Tibial nerve (tissue), 4 donors: ENCODE results near the gene TAPT1.

Experiments
- EP300 ChIP-seq, 2 donors: sonication (generic); formaldehyde crosslinking; IDR thresholded peaks; one replicate each; pipeline ENCODE4 v1.6.1; 2017; ENCODE audit warnings: antibody characterized with exemption in 2 of 2, mild to moderate bottlenecking in 1 of 2
- TF ChIP-seq, protein P1 (sequence below), 5 experiments: fragments of 200-600 bp in 3 of 5; fragments of 450-650 bp in 2 of 5; sonication (generic) in 3 of 5; IDR thresholded peaks; one replicate each; pipeline ENCODE4 v1.5.1; 2016 to 2019; ENCODE audit warnings: antibody characterized with exemption in 5 of 5, mild to moderate bottlenecking in 3 of 5, moderate library complexity in 2 of 5

- TF ChIP-seq, protein P1, sequence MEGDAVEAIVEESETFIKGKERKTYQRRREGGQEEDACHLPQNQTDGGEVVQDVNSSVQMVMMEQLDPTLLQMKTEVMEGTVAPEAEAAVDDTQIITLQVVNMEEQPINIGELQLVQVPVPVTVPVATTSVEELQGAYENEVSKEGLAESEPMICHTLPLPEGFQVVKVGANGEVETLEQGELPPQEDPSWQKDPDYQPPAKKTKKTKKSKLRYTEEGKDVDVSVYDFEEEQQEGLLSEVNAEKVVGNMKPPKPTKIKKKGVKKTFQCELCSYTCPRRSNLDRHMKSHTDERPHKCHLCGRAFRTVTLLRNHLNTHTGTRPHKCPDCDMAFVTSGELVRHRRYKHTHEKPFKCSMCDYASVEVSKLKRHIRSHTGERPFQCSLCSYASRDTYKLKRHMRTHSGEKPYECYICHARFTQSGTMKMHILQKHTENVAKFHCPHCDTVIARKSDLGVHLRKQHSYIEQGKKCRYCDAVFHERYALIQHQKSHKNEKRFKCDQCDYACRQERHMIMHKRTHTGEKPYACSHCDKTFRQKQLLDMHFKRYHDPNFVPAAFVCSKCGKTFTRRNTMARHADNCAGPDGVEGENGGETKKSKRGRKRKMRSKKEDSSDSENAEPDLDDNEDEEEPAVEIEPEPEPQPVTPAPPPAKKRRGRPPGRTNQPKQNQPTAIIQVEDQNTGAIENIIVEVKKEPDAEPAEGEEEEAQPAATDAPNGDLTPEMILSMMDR (IDR thresholded peaks at IDR 0.05): no peak
- no peak for TF ChIP-seq EP300 (IDR thresholded peaks at IDR 0.05)
These were observed 17.0 kb upstream of the TAPT1 start for GRCh38 chr4:16243285-16243684.
